Gastrocnemius medialis (tissue), 4 donors: ENCODE measurements around the gene PCSK5. TPM values are rescaled to one million over a fixed set of nuclear protein-coding genes. Genes with fewer than 3 reads are reported as not detected.

Source experiments
- ATAC-seq, 2 donors: fragments of 150-250 bp; one replicate each; pipeline ENCODE4 v1.9.1; 2016
- DNase-seq, 2 donors: peaks; one replicate each; pipeline ENCODE4 v3.0.0-alpha.2; 2019
- H3K27ac ChIP-seq, 4 donors: fragments of 200-600 bp; sonication (generic); 1 replicate in 1 of 4; 2 replicates in 3 of 4; pipeline ENCODE4 v1.5.1; 2016 to 2018; ENCODE audit warnings: mild to moderate bottlenecking in 2 of 4, moderate library complexity in 1 of 4
- H3K27me3 ChIP-seq, 3 donors: fragments of 200-600 bp; sonication (generic) in 2 of 3; 1 replicate in 1 of 3; 2 replicates in 2 of 3; pipeline versions ENCODE4 v1.5.1 to v1.6.0; 2016 to 2019; ENCODE audit warnings: mild to moderate bottlenecking in 1 of 3, moderate library complexity in 1 of 3
- H3K36me3 ChIP-seq, 2 donors: fragments of 200-600 bp; sonication (generic) in 1 of 2; one replicate each; pipeline ENCODE4 v1.5.1; 2017 to 2018
- H3K4me1 ChIP-seq, 2 donors: fragments of 200-600 bp; sonication (generic) in 1 of 2; one replicate each; pipeline ENCODE4 v1.5.1; 2016 to 2017; ENCODE audit warnings: mild to moderate bottlenecking in 2 of 2
- H3K4me3 ChIP-seq, 4 donors: fragments of 200-600 bp; sonication (generic) in 3 of 4; 1 replicate in 1 of 4; 2 replicates in 3 of 4; pipeline ENCODE4 v1.5.1; 2016 to 2019; ENCODE audit warnings: mild to moderate bottlenecking in 2 of 4
- H3K9me3 ChIP-seq, 3 donors: fragments of 200-600 bp; sonication (generic) in 2 of 3; 1 replicate in 1 of 3; 2 replicates in 2 of 3; pipeline ENCODE4 v1.5.1; 2016 to 2019
- CTCF ChIP-seq, 5 experiments: fragments of 450-650 bp in 3 of 5; fragments of 200-600 bp in 2 of 5; sonication (generic) in 2 of 5; IDR thresholded peaks in 4 of 5; conservative IDR thresholded peaks in 1 of 5; 1 replicate in 4 of 5; 2 replicates in 1 of 5; pipeline ENCODE4 v1.5.1; 2016 to 2019; ENCODE audit warnings: antibody characterized with exemption in 5 of 5, mild to moderate bottlenecking in 3 of 5, moderate library complexity in 3 of 5
- POLR2A ChIP-seq, 2 donors: fragments of 450-650 bp; IDR thresholded peaks; one replicate each; pipeline ENCODE4 v1.6.1; 2017; ENCODE audit warnings: antibody characterized with exemption in 2 of 2, mild to moderate bottlenecking in 2 of 2, moderate library complexity in 2 of 2
- in situ Hi-C, 4 donors: fragments of 200-750 bp; cut with MboI; loops; one replicate each; pipeline versions ENCODE4 v1.15.0 to v1.8.0; 2017; ENCODE audit warnings: low sequenced_read_pairs in 4 of 4
- intact Hi-C: fragments of 100-400 bp; cut with DNase I; formaldehyde crosslinking; loops from one replicate; pipeline ENCODE4 v1.15.1; 2023; ENCODE audit warnings: low total_unique reads
- total RNA-seq, 4 donors: library from RNA; depleted of rRNA; stranded (reverse); fragments of >200 nt; gene quantifications; one replicate each; pipeline versions ENCODE4 v1.1.0 to v1.2.3, GENCODE V29; 2016

The PCSK5 gene
- total RNA-seq, 4 donors from 2014 or later = 1.3 to 8.3 (median 3.2) TPM

DNA sequence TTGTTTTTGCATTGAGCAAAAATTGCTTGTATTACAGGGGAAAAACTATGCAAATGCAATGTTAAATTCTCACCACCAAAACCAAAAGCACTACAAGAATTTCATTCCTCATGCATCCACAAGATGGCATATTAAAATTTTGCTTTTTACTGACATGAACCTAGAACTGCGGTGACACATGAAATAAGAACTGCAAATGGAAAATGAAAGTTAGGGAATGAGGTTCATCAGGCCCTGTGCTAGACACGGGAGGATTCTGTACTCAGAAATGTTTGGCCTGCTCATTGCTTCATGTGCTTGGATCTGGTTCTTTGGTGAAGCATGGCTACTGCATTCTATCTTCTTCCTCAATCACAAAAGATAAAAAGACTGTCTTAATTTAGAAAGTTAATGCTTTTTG is 512.9 kb downstream of the PCSK5 start:
- H3K27me3 ChIP-seq = no peaks in the 10 kb centered on the region
- no peak overlapping the region for H3K4me3 ChIP-seq
- no peaks in the 10 kb centered on the region for H3K36me3 ChIP-seq
- no peaks in the 10 kb centered on the region for H3K9me3 ChIP-seq
- peak overlapping the region in 1 of 4 donors; percentile 31 for H3K27ac ChIP-seq
- in situ Hi-C loops (no loop called here), intact Hi-C loops (no loop called here)
- ATAC-seq = peak in 1 of 2 donors; percentile 60
- DNase-seq = no peak
- TF ChIP-seq CTCF (IDR thresholded peaks at IDR 0.05 in 4 of 5, conservative IDR thresholded peaks at IDR 0.05 in 1 of 5) (peak in 4 of 5 experiments; percentile 19 to 49 (median 32)), POLR2A (IDR thresholded peaks at IDR 0.05) (no peak)
- H3K4me1 ChIP-seq = no peaks in the 10 kb centered on the region

DNA sequence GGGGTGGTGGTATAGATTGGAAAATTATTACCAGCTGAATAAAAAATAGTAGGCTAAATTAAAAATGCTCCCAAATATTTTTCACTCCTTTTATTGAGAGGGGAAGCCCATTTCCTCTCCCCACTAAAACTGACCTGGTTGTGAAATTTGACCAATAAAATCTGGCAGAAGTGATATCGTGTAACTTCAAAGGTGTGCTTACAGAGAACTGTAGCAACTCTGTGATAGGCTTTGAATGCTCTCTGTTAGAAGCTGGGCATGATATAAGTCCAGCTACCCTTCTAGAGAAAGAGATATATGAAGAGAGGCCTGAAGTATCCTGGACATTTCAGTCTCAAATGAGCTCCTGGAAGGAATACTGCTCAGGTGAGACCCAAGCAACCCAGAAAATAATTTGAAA is 513.9 kb downstream of the PCSK5 start:
- Histone ChIP-seq H3K36me3 (no peaks in the 10 kb centered on the region), H3K9me3 (no peaks in the 10 kb centered on the region), H3K27ac (no peak overlapping the region), H3K4me3 (no peak overlapping the region), H3K4me1 (no peaks in the 10 kb centered on the region), H3K27me3 (no peaks in the 10 kb centered on the region)
- in situ Hi-C loops = no loop called here
- intact Hi-C loops = no loop called here
- TF ChIP-seq POLR2A (IDR thresholded peaks at IDR 0.05) (no peak), CTCF (IDR thresholded peaks at IDR 0.05 in 4 of 5, conservative IDR thresholded peaks at IDR 0.05 in 1 of 5) (no peak)
- no peak for DNase-seq
- no peak for ATAC-seq

- no peak overlapping the region for H3K4me3 ChIP-seq
- in situ Hi-C loops (no loop called here), intact Hi-C loops (no loop called here)
- no peak for ATAC-seq
- TF ChIP-seq POLR2A (IDR thresholded peaks at IDR 0.05) (no peak), CTCF (IDR thresholded peaks at IDR 0.05 in 4 of 5, conservative IDR thresholded peaks at IDR 0.05 in 1 of 5) (no peak)
- DNase-seq = no peak
- H3K27me3 ChIP-seq = no peaks in the 10 kb centered on the region
- no peaks in the 10 kb centered on the region for H3K36me3 ChIP-seq
- no peak overlapping the region for H3K27ac ChIP-seq
- no peaks in the 10 kb centered on the region for H3K4me1 ChIP-seq
- no peaks in the 10 kb centered on the region for H3K9me3 ChIP-seq
Measured at GRCh38 chr9:76405340-76405739, 514.9 kb downstream of the PCSK5 start.

DNA sequence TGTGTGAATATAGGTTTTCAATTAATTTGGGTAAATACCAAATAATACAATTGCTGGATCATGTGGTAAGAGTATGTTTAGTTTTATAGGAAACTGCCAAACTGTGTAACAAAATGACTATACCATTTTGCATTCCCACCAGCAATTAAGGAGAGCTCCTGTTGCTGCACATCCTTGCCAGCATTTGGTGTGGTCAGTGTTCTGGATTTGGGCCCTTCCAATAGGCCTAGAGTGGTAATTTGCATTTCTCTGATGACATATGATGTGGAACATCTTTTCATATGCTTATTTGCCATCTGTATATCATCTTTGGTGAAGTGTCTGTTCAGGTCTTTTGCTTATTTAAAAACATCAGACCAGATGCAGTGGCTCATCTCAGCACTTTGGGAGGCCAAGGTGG is 515.4 kb downstream of the PCSK5 start:
- Histone ChIP-seq H3K36me3 (no peaks in the 10 kb centered on the region), H3K4me3 (no peak overlapping the region), H3K27ac (no peak overlapping the region), H3K9me3 (no peaks in the 10 kb centered on the region), H3K27me3 (no peaks in the 10 kb centered on the region), H3K4me1 (no peaks in the 10 kb centered on the region)
- in situ Hi-C loops = no loop called here
- no peak for ATAC-seq
- intact Hi-C loops = no loop called here
- no peak for DNase-seq
- TF ChIP-seq POLR2A (IDR thresholded peaks at IDR 0.05) (no peak), CTCF (IDR thresholded peaks at IDR 0.05 in 4 of 5, conservative IDR thresholded peaks at IDR 0.05 in 1 of 5) (no peak)
